T-helper 22 cell (primary cell): Measurements from ENCODE around the gene PDLIM4.

Experiments used
- DNase-seq: peaks from one replicate; pipeline ENCODE4 v3.0.0-alpha.2; 2020; ENCODE audit warnings: low read depth

PDLIM4 gene

GRCh38 chr5:132257131-132258101 is at the start of gene PDLIM4:
Gene PDLIM4 (plus strand): TSS chr5:132257696. CDS start chr5:132257735, 39 bp downstream.
- DNase-seq = no peak

- no peak for DNase-seq
These were observed 49.7 kb upstream of the PDLIM4 start for GRCh38 chr5:132207778-132208177.

- no peak for DNase-seq
These were observed 48.4 kb upstream of the PDLIM4 start for GRCh38 chr5:132209131-132209530.

- DNase-seq = no peak
These were observed 47.5 kb upstream of the PDLIM4 start for GRCh38 chr5:132209901-132210545.

- DNase-seq = no peak
These were observed 46.6 kb upstream of the PDLIM4 start for GRCh38 chr5:132210944-132211343.

GRCh38 chr5:132211787-132212186 is 45.7 kb upstream of the PDLIM4 start:
- no peak for DNase-seq

GRCh38 chr5:132213666-132214065 is 43.8 kb upstream of the PDLIM4 start:
- DNase-seq = no peak

GRCh38 chr5:132214491-132214890 is 43.0 kb upstream of the PDLIM4 start:
- DNase-seq = no peak

- no peak for DNase-seq
These were observed 42.2 kb upstream of the PDLIM4 start for GRCh38 chr5:132215329-132215728.

- DNase-seq = no peak
These were observed 39.2 kb upstream of the PDLIM4 start for GRCh38 chr5:132218321-132218720.

GRCh38 chr5:132219289-132219970 is 38.1 kb upstream of the PDLIM4 start:
- no peak for DNase-seq

GRCh38 chr5:132219981-132220380 is 37.5 kb upstream of the PDLIM4 start:
- DNase-seq = no peak

GRCh38 chr5:132220491-132220890 is 37.0 kb upstream of the PDLIM4 start:
- DNase-seq = no peak

GRCh38 chr5:132221781-132222648 is 35.5 kb upstream of the PDLIM4 start:
- DNase-seq = no peak

GRCh38 chr5:132222649-132223038 is 34.9 kb upstream of the PDLIM4 start:
- no peak for DNase-seq

- DNase-seq = no peak
These were observed 33.6 kb upstream of the PDLIM4 start for GRCh38 chr5:132223861-132224260.

GRCh38 chr5:132224716-132225115 is 32.8 kb upstream of the PDLIM4 start:
- no peak for DNase-seq

GRCh38 chr5:132225165-132226032 is 32.1 kb upstream of the PDLIM4 start:
- no peak for DNase-seq

GRCh38 chr5:132226516-132227234 is 30.8 kb upstream of the PDLIM4 start:
- DNase-seq = no peak

- no peak for DNase-seq
These were observed 30.3 kb upstream of the PDLIM4 start for GRCh38 chr5:132227235-132227484.
